Purkinje cell (primary cell): ENCODE data around the gene NUP93. TPM values are rescaled to one million over a fixed set of nuclear protein-coding genes. Genes with fewer than 3 reads are reported as not detected.

Experiments used
- polyA plus RNA-seq: library from polyadenylated mRNA; unstranded; fragments of >200 nt; fragmentation: Nextera tagmentation; gene quantifications from 2 replicates; pipeline ENCODE4 v1.2.1, GENCODE V29; 2014

Gene NUP93
- 395 and 529 TPM in 2 replicates for polyA plus RNA-seq

DNA sequence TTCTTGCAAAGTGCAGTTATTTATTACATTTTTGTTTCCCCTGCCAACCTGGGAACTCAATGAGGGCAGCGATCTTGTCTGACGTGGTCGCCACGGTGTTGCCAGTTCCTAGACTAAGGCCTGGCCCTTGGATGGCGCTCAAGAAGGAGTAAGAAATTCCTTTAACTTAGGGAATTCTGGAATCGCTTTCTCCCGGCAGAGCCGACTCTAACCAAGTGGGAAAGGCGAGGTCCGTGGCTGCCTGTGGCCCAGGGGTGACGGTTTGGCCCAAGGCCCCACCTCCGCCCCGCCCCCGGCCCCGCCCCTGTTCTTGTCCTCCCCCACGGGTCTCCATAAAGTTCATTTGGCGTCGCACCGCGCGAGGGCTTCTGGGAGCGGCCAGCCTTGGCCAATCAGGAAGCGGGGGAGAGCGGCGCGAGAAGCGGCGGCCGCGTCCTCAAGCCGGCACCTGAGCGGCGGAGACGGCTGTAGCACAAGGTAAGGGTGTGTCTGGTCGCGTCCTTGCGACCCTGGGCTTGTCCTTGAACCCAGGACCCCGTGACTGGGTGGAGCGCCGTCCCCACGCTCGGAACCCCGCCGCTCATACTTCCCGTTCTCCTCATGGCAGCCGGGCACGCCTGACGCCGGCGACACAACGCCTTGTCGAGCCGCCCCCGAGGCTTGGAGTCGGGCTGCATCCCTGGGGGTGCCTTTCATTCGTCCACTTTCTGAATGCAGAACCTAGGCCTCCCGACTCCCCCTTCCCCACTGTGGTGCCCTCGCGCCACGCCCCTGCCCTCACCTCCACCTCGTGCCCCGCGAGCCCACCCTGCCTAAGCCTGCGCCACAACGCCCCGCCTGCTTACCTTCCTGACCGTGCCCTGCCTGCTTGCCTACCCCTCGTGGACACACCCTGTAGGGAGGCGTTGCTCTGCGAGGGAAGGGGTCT lies at the start of gene NUP93:
Gene NUP93, plus strand, starts transcription at position 395 of the 928 bp plus-strand sequence. CDS start 18,119 bp downstream, outside the sequence.

DNA sequence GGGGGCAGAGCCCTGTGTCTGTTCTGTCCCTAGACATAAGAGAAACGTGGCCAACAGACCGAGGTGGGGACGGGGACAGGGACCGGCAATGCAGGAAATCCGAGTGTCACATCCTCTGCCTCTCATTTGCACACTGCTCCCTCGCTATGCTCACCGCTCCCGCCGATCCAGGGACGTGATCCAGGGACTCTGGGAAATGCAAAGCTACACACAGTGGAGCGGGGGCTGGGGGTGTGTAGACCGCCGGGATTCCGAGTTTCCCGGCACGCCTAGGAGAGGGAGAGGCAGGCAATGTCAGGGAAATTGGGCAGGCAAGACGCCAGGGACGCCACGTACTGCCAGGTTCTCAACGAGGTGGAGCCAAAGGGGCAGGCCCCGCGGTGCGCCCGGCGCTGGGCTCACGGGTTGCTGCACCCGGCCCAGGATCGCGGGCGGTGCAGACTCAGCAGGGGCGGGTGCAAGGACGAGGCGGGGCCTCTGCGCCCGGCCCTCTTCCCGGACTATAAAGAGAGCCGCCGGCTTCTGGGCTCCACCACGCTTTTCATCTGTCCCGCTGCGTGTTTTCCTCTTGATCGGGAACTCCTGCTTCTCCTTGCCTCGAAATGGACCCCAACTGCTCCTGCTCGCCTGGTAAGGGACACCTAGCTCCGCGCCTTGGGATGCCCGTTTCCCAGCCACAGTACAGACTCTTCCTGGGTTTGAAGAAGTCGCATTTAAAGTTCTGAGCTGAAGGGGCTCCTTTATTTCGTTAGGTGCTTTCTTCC lies 47.8 kb upstream of the NUP93 start, which contains the start of gene MT1X:
Gene MT1X, plus strand, starts transcription at position 532 of the 764 bp plus-strand sequence. Its CDS starts 71 bp downstream, at position 603.

GRCh38 chr16:56864960-56865359 lies 135.0 kb downstream of the NUP93 start, which contains the start of gene SLC12A3:
Gene SLC12A3 (plus strand): TSS chr16:56865207. CDS start chr16:56865236, 29 bp downstream.

Other genes starting within 250 kb of the NUP93 start
- gene BBS2, start 210.1 kb upstream of the NUP93 start, polyA plus RNA-seq: 36.6 and 49.7 TPM in 2 replicates
- gene MT4, start 165.1 kb upstream of the NUP93 start, polyA plus RNA-seq: not detected in 2 replicates
- gene MT3, start 140.6 kb upstream of the NUP93 start, polyA plus RNA-seq: 349 and 352 TPM in 2 replicates
- 58.8 and 63.5 TPM in 2 replicates for gene MT2A, start 121.5 kb upstream of the NUP93 start, polyA plus RNA-seq
- 34.2 and 49.3 TPM in 2 replicates for gene MT1E, start 104.3 kb upstream of the NUP93 start, polyA plus RNA-seq
- gene MT1M, start 97.5 kb upstream of the NUP93 start, polyA plus RNA-seq: 3.7 and 6.7 TPM in 2 replicates
- gene MT1A, start 91.5 kb upstream of the NUP93 start, polyA plus RNA-seq: 3.5 TPM in 1 of 2 replicates, not detected in the other
- not detected in 2 replicates for gene MT1B, start 78.2 kb upstream of the NUP93 start, polyA plus RNA-seq
- 3.5 and 4.8 TPM in 2 replicates for gene MT1F, start 72.2 kb upstream of the NUP93 start, polyA plus RNA-seq
- gene MT1G, start 62.1 kb upstream of the NUP93 start, polyA plus RNA-seq: 8.2 and 9.3 TPM in 2 replicates
- gene MT1H, start 60.3 kb upstream of the NUP93 start, polyA plus RNA-seq: not detected in 2 replicates
- gene MT1X, start 47.7 kb upstream of the NUP93 start, polyA plus RNA-seq: 397 and 562 TPM in 2 replicates
- gene SLC12A3, start 135.1 kb downstream of the NUP93 start, polyA plus RNA-seq: 0.09 and 0.20 TPM in 2 replicates
- 71.8 and 87.9 TPM in 2 replicates for gene HERPUD1, start 202.0 kb downstream of the NUP93 start, polyA plus RNA-seq
- not detected in 2 replicates for gene CETP, start 231.8 kb downstream of the NUP93 start, polyA plus RNA-seq